ENCODE data around the gene SPATA3.

SPATA3 gene

DNA sequence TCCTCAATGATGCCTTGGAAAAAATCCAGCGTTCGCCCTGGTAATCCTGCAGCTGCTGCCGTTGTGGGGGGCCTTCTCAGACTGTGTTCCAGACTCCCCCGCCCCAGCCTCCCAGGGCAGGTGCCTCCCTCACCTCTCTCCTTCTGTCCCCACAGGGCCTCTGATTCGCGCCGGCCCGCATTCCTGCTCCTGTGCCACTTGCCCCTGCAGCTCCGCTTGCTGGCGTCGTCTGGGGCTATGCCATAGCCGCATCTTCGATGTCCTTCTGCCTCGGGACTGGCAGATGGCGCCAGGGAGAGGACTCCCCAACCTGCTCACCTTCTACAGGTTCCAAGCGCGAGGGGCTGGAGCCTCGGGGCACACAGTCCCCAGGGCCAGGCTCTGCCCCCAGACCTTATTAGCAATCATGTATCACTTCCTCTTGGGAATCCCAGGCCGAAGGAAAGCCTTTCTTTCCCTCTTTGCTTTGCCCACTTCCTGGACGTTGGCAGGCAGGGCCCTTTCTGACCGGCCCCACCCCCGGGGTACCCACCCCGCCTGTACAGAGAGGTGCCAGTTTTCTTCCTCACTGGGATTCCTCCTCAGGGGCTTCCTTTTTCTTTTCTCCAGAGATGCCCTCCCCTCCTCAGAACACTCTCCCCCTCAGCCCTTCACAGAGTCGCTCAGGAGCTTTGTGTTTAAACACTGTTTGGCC, 4.4 kb downstream of the SPATA3 start:
- no peaks in the 10 kb centered on the region for H3K4me1 ChIP-seq (ENCODE audit: low read length)
- no peaks in the 10 kb centered on the region for H3K9me3 ChIP-seq (replicated peaks; ENCODE audit: insufficient read depth, low read length)
- no peaks in the 10 kb centered on the region for H4K20me1 ChIP-seq (ENCODE audit: insufficient read depth, low read length)
- H3K4me3 ChIP-seq (ENCODE audit: low read length) = no peak overlapping the region
- no peaks in the 10 kb centered on the region; the same call in 1 of the 2 replicates for H3K27me3 ChIP-seq (replicated peaks; ENCODE audit: insufficient read depth, low read length)
- no peak for DNase-seq
- no peaks in the 10 kb centered on the region for H3K79me2 ChIP-seq (ENCODE audit: low read length)
- no peak overlapping the region for H3K27ac ChIP-seq (ENCODE audit: low read length)
- H3F3A ChIP-seq (ENCODE audit: insufficient read depth, low read length) = no peaks in the 10 kb centered on the region
- H2AFZ ChIP-seq (ENCODE audit: low read length) = no peak overlapping the region
- H3K9me2 ChIP-seq (replicated peaks; ENCODE audit: insufficient read depth, low read length) = no peaks in the 10 kb centered on the region
- TF ChIP-seq, protein P1, sequence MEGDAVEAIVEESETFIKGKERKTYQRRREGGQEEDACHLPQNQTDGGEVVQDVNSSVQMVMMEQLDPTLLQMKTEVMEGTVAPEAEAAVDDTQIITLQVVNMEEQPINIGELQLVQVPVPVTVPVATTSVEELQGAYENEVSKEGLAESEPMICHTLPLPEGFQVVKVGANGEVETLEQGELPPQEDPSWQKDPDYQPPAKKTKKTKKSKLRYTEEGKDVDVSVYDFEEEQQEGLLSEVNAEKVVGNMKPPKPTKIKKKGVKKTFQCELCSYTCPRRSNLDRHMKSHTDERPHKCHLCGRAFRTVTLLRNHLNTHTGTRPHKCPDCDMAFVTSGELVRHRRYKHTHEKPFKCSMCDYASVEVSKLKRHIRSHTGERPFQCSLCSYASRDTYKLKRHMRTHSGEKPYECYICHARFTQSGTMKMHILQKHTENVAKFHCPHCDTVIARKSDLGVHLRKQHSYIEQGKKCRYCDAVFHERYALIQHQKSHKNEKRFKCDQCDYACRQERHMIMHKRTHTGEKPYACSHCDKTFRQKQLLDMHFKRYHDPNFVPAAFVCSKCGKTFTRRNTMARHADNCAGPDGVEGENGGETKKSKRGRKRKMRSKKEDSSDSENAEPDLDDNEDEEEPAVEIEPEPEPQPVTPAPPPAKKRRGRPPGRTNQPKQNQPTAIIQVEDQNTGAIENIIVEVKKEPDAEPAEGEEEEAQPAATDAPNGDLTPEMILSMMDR (IDR thresholded peaks at IDR 0.05; ENCODE audit: low read length) = no peak
- TF ChIP-seq EZH2phosphoT487 (IDR thresholded peaks at IDR 0.05; ENCODE audit: low read length) (no peak), EZH2 (optimal IDR thresholded peaks at IDR 0.05; ENCODE audit: low read depth, low read length) (no peak)
- no peaks in the 10 kb centered on the region for H3K36me3 ChIP-seq (replicated peaks; ENCODE audit: insufficient read depth, low read length)
- H3K4me2 ChIP-seq (ENCODE audit: low read depth, low read length) = no peak overlapping the region
- no peak overlapping the region for H3K9ac ChIP-seq (ENCODE audit: low read length)

DNA sequence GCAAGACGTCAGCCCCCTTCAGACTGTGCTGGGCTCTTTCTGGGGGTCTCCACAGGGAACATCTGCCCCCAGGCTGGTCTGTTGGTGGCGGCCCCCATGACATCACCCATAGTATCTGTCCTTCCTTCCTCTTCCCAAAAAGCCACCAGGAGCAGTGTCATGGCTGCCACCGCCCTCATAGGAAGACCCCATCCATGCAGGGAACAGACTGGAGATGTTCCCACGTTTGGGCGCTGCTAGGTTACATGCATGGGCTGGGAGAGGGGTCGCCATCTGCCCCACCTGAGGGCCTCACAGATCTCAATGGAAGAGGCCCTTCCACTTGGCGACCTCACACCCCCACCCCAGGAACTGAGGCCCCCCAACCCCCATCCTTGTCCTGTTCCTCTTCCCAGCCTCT, 5.1 kb downstream of the SPATA3 start:
- no peaks in the 10 kb centered on the region for H3K9me3 ChIP-seq (replicated peaks; ENCODE audit: insufficient read depth, low read length)
- TF ChIP-seq EZH2 (optimal IDR thresholded peaks at IDR 0.05; ENCODE audit: low read depth, low read length) = no peak
- TF ChIP-seq EZH2phosphoT487 (IDR thresholded peaks at IDR 0.05; ENCODE audit: low read length) = no peak
- TF ChIP-seq, protein P1 (IDR thresholded peaks at IDR 0.05; ENCODE audit: low read length) = no peak
- no peak overlapping the region for H3K4me2 ChIP-seq (ENCODE audit: low read depth, low read length)
- no peak overlapping the region for H2AFZ ChIP-seq (ENCODE audit: low read length)
- no peak overlapping the region for H3K9ac ChIP-seq (ENCODE audit: low read length)
- no peak overlapping the region for H3K27ac ChIP-seq (ENCODE audit: low read length)
- no peak overlapping the region for H3K4me3 ChIP-seq (ENCODE audit: low read length)
- H4K20me1 ChIP-seq (ENCODE audit: insufficient read depth, low read length) = no peaks in the 10 kb centered on the region
- no peak for DNase-seq
- H3K36me3 ChIP-seq (replicated peaks; ENCODE audit: insufficient read depth, low read length) = no peaks in the 10 kb centered on the region
- H3K79me2 ChIP-seq (ENCODE audit: low read length) = no peaks in the 10 kb centered on the region
- no peaks in the 10 kb centered on the region; the same call in 1 of the 2 replicates for H3K27me3 ChIP-seq (replicated peaks; ENCODE audit: insufficient read depth, low read length)
- H3K4me1 ChIP-seq (ENCODE audit: low read length) = no peaks in the 10 kb centered on the region
- H3F3A ChIP-seq (ENCODE audit: insufficient read depth, low read length) = no peaks in the 10 kb centered on the region
- H3K9me2 ChIP-seq (replicated peaks; ENCODE audit: insufficient read depth, low read length) = no peaks in the 10 kb centered on the region

- Histone ChIP-seq H3K79me2 (ENCODE audit: low read length) (no peaks in the 10 kb centered on the region), H2AFZ (ENCODE audit: low read length) (no peak overlapping the region), H3K27me3 (replicated peaks; ENCODE audit: insufficient read depth, low read length) (no peaks in the 10 kb centered on the region; the same call in 1 of the 2 replicates), H3K36me3 (replicated peaks; ENCODE audit: insufficient read depth, low read length) (no peaks in the 10 kb centered on the region), H3K4me2 (ENCODE audit: low read depth, low read length) (no peak overlapping the region), H3K27ac (ENCODE audit: low read length) (no peak overlapping the region), H4K20me1 (ENCODE audit: insufficient read depth, low read length) (no peaks in the 10 kb centered on the region), H3K9me2 (replicated peaks; ENCODE audit: insufficient read depth, low read length) (no peaks in the 10 kb centered on the region), H3F3A (ENCODE audit: insufficient read depth, low read length) (no peaks in the 10 kb centered on the region), H3K4me1 (ENCODE audit: low read length) (no peaks in the 10 kb centered on the region), H3K9me3 (replicated peaks; ENCODE audit: insufficient read depth, low read length) (no peaks in the 10 kb centered on the region), H3K4me3 (ENCODE audit: low read length) (no peak overlapping the region), H3K9ac (ENCODE audit: low read length) (no peak overlapping the region)
- TF ChIP-seq EZH2phosphoT487 (IDR thresholded peaks at IDR 0.05; ENCODE audit: low read length) = no peak
- no peak for DNase-seq
Observed at GRCh38 chr2:231001921-231002320, 6.0 kb downstream of the SPATA3 start.

DNA sequence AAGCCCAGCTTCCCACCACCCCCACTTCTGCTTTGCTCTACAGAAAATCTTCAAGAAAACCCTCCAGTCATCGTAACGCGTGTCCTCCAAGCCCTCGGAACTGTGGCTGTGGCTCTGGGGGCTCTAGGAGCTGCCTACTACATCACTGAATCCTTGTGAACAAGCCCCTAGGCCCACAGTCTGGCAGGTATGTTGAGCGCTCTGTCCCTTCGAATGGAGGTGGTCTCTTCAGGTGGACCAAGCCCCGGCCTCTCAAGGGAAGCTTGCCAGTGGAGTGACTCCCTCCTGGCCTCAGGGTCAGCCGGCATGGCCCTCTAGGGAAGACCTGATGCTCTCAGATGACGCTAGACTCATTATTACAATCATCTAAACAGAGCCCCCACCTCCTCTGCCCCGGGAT, 6.7 kb downstream of the SPATA3 start:
- no peak overlapping the region for H2AFZ ChIP-seq (ENCODE audit: low read length)
- TF ChIP-seq EZH2 (optimal IDR thresholded peaks at IDR 0.05; ENCODE audit: low read depth, low read length) (no peak), EZH2phosphoT487 (IDR thresholded peaks at IDR 0.05; ENCODE audit: low read length) (no peak)
- TF ChIP-seq, protein P1 (IDR thresholded peaks at IDR 0.05; ENCODE audit: low read length) = no peak

More for the DNA sequence above, 6.7 kb downstream of the SPATA3 start:
- H3F3A ChIP-seq (ENCODE audit: insufficient read depth, low read length) = no peaks in the 10 kb centered on the region
- no peak for DNase-seq
- H3K27ac ChIP-seq (ENCODE audit: low read length) = no peak overlapping the region
- H3K4me1 ChIP-seq (ENCODE audit: low read length) = no peaks in the 10 kb centered on the region
- H3K36me3 ChIP-seq (replicated peaks; ENCODE audit: insufficient read depth, low read length) = no peaks in the 10 kb centered on the region
- no peaks in the 10 kb centered on the region; the same call in 1 of the 2 replicates for H3K27me3 ChIP-seq (replicated peaks; ENCODE audit: insufficient read depth, low read length)
- H4K20me1 ChIP-seq (ENCODE audit: insufficient read depth, low read length) = no peaks in the 10 kb centered on the region
- no peak overlapping the region for H3K4me2 ChIP-seq (ENCODE audit: low read depth, low read length)
- H3K4me3 ChIP-seq (ENCODE audit: low read length) = no peak overlapping the region
- H3K9ac ChIP-seq (ENCODE audit: low read length) = no peak overlapping the region
- H3K9me2 ChIP-seq (replicated peaks; ENCODE audit: insufficient read depth, low read length) = no peaks in the 10 kb centered on the region
- H3K9me3 ChIP-seq (replicated peaks; ENCODE audit: insufficient read depth, low read length) = no peaks in the 10 kb centered on the region
- no peaks in the 10 kb centered on the region for H3K79me2 ChIP-seq (ENCODE audit: low read length)
